ENCODE results near the gene TPRX1.

The TPRX1 gene

DNA sequence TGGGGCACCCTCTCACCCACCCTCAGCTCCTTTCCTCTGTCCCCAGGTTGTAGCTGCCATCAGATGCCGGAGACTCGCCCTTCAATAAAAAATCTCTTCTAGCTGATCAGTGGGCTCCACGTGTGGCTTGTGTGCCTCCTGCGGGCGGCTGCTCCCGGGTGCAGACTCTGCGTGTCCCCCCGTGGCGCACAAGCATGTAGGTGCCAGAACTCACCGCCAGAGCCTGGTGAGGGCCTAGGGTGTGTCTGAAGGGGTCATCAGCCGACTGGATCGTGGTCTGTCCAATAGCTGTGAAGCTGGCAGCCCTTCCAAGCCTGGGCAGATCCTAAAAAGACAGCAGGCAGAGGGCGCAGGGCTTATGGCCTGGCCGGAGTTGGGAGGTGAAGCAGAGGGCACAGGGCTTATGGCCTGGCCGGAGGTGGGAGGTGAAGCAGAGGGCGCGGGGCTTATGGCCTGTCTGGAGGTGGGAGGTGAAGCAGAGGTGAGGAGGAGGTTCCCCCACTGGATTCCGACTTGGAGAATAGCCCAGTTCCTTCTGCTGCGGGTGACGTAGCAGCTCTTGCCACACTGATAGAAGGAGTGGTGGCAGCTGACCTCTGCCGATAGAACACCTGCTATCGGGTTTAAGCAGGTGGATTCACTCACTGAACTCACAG lies 47.3 kb downstream of the TPRX1 start:
- Histone ChIP-seq H3K27me3 (ENCODE audit: control insufficient read depth, insufficient read depth, low read length) (no peaks in the 10 kb centered on the region), H3K4me1 (ENCODE audit: control insufficient read depth, insufficient read depth, low read length) (no peaks in the 10 kb centered on the region), H3K9ac (ENCODE audit: low read length) (no peak overlapping the region), H3K36me3 (ENCODE audit: control insufficient read depth, insufficient read depth, low read length) (peaks cover 70% of the 10 kb centered on the region), H3K4me3 (ENCODE audit: low read depth, low read length) (no peak overlapping the region), H3K27ac (ENCODE audit: low read depth, low read length) (no peak overlapping the region), H3K9me3 (ENCODE audit: control insufficient read depth, insufficient read depth, low read depth, low read length) (no peaks in the 10 kb centered on the region)

DNA sequence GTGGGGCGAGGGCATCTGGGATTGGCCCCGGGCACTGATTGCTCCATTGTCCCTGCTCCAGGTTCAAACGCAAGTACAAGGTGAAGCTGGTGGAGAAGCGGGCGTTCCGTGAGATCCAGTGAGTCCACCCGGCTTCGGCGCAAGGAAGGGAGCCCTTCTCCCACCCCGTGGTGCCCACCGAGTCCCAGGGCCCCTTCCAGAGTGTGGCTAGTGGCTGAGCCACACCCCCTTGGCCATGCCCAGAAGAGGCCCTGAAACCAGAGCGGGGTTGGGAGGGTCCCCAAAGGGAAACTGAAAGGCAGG lies 47.8 kb downstream of the TPRX1 start:
- Histone ChIP-seq H3K27ac (ENCODE audit: low read depth, low read length) (no peak overlapping the region), H3K36me3 (ENCODE audit: control insufficient read depth, insufficient read depth, low read length) (peaks cover 74% of the 10 kb centered on the region), H3K9me3 (ENCODE audit: control insufficient read depth, insufficient read depth, low read depth, low read length) (no peaks in the 10 kb centered on the region), H3K27me3 (ENCODE audit: control insufficient read depth, insufficient read depth, low read length) (no peaks in the 10 kb centered on the region), H3K9ac (ENCODE audit: low read length) (no peak overlapping the region), H3K4me3 (ENCODE audit: low read depth, low read length) (no peak overlapping the region), H3K4me1 (ENCODE audit: control insufficient read depth, insufficient read depth, low read length) (no peaks in the 10 kb centered on the region)

DNA sequence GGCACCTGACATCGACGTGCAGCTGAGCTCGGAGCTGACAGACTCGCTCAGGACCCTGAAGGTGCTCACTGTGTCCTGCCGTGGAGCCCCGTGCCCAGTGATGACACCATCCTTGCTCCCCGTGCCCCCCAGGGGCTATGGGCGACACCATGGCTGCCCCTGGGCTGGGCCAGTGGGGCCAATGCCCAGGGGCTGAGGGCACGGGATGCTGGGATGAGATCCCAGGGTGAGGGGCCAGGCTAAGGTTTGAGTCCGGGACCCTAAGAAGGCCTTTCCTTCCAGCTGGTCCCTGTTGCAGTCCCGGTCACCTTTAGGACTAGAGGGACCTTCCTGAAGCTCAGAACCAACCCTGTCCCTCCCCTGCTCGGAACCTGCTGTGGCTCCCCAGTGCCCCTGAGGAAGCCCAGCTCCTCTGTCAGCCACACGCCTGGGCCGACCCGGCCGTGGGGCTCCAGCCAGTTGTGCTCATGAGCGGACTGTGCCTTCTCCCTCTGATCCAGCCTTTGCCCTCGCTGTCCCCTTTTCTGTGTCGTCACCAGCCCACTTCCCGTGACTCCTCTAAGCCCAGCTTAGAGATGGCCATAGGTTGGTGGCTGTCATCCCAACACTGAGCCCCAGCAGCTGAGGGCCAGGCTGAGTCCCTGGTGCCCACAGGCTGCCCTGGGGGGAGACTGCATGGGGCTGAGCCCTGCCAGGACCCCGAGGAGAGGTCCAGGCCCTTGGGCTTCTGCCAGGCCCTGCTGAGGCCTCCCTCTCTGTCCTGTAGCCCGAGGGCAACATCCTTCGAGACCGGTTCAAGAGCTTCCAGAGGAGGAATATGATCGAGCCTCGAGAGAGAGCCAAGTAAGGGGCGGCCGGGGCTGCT lies 48.4 kb downstream of the TPRX1 start:
- Histone ChIP-seq H3K27ac (ENCODE audit: low read depth, low read length) (no peak overlapping the region), H3K9ac (ENCODE audit: low read length) (no peak overlapping the region), H3K9me3 (ENCODE audit: control insufficient read depth, insufficient read depth, low read depth, low read length) (no peaks in the 10 kb centered on the region), H3K4me3 (ENCODE audit: low read depth, low read length) (no peak overlapping the region), H3K4me1 (ENCODE audit: control insufficient read depth, insufficient read depth, low read length) (no peaks in the 10 kb centered on the region), H3K36me3 (ENCODE audit: control insufficient read depth, insufficient read depth, low read length) (peaks cover 79% of the 10 kb centered on the region), H3K27me3 (ENCODE audit: control insufficient read depth, insufficient read depth, low read length) (no peaks in the 10 kb centered on the region)

DNA sequence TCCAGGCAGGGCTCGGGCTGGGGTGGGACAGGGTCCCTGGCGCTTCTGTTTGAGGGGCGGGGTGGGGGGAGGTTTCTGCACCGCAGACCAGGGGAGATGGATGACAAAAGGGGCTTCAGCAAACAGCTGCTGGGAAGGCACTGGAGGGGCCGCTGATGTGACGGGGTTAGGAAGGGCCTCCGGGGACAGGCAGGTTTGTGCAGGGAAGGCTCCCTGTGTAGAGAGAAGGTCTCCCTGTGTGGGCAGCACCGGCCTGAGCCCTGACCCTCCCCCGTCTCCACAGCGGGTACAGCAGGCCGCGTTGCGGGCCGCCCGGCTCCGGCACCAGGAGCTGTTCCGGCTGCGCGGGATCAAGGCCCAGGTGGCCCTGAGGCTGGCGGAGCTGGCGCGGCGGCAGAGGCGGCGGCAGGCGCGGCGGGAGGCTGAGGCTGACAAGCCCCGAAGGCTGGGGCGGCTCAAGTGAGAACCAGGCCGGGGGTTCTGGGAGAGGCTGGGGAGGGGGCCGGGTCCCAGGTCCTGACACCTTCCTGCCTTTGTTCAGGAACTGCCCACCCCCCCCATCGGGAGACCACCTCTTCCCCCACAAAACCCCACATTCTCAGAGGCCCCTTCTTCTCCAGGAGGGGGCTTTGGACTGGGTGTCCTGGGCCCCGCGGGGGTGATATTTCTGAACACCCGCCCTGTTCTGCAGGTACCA lies 49.1 kb downstream of the TPRX1 start:
- Histone ChIP-seq H3K27me3 (ENCODE audit: control insufficient read depth, insufficient read depth, low read length) (no peaks in the 10 kb centered on the region), H3K9me3 (ENCODE audit: control insufficient read depth, insufficient read depth, low read depth, low read length) (no peaks in the 10 kb centered on the region), H3K4me1 (ENCODE audit: control insufficient read depth, insufficient read depth, low read length) (no peaks in the 10 kb centered on the region), H3K36me3 (ENCODE audit: control insufficient read depth, insufficient read depth, low read length) (peaks cover 87% of the 10 kb centered on the region), H3K9ac (ENCODE audit: low read length) (no peak overlapping the region), H3K27ac (ENCODE audit: low read depth, low read length) (no peak overlapping the region), H3K4me3 (ENCODE audit: low read depth, low read length) (no peak overlapping the region)

DNA sequence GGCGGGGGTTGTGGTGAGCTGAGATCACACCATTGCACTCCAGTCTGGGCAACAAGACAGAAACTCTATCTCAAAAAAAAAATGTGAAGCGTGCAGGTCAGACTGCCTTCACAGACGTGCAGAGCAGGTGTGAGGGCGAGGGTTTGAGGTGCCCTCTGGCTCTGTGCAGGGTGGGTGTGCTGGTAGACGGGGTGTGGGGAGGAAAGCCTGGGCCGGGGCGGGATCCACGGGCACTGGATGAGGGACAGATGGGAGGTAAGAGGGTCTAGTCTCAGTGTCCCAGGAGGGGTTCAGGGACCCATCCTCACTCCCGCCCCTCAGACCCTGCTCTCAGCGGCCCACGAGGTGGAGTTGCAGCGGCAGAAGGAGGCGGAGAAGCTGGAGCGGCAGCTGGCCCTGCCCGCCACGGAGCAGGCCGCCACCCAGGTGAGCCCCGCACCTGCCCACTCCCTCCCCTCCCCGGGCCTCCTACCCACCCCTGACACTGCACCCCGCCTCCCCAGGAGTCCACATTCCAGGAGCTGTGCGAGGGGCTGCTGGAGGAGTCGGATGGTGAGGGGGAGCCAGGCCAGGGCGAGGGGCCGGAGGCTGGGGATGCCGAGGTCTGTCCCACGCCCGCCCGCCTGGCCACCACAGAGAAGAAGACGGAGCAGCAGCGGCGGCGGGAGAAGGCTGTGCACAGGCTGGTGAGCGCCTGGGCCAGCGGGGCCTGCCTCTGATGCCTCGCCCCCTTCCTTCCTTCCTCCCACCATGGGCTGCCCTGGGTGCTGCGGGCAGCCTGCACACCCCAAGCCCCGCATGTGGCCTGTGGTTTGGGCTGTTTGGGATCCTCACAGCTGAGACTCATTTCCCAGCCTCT lies 49.9 kb downstream of the TPRX1 start:
- Histone ChIP-seq H3K27me3 (ENCODE audit: control insufficient read depth, insufficient read depth, low read length) (no peaks in the 10 kb centered on the region), H3K4me3 (ENCODE audit: low read depth, low read length) (no peak overlapping the region), H3K4me1 (ENCODE audit: control insufficient read depth, insufficient read depth, low read length) (no peaks in the 10 kb centered on the region), H3K36me3 (ENCODE audit: control insufficient read depth, insufficient read depth, low read length) (peaks cover 95% of the 10 kb centered on the region), H3K27ac (ENCODE audit: low read depth, low read length) (no peak overlapping the region), H3K9me3 (ENCODE audit: control insufficient read depth, insufficient read depth, low read depth, low read length) (no peaks in the 10 kb centered on the region), H3K9ac (ENCODE audit: low read length) (no peak overlapping the region)

DNA sequence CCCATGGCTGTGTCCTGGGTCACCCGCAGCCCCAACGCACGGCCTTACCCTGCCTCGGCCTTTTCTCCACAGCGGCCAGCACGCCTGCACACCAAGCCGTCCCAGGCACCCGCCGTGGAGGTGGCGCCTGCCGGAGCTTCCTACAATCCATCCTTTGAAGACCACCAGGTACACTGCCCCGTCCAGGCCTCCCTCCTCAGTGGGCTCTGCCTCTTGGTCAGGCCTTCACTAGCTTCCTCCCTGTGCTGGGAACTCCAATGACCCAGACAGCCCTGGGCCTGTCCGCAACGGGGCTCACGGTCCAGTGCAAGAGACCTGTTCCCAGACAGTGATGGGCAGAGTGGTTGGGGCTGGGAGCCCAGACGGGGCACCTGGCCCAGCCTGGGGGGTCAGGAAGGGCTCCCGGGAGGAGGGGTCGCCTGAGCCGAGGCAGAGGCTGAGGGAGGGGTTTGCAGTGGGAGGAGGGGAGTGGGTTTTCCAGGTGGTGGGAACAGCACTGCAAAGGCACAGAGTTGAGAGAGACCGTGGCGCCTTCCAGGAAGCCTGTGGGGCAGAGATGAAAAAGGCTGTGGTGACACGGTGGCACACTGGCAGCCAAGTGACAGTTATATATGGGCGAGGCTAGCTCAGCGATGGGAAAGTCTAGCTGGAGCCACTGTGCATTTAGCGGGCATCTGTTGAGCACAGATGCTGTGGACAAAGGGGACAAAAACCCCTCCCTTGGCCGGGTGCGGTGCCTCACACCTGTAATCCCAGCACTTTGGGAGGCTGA lies 51.7 kb downstream of the TPRX1 start:
- no peak overlapping the region for H3K4me3 ChIP-seq (ENCODE audit: low read depth, low read length)
- no peak overlapping the region for H3K27ac ChIP-seq (ENCODE audit: low read depth, low read length)
- H3K4me1 ChIP-seq (ENCODE audit: control insufficient read depth, insufficient read depth, low read length) = no peaks in the 10 kb centered on the region
- H3K36me3 ChIP-seq (ENCODE audit: control insufficient read depth, insufficient read depth, low read length) = peaks cover 93% of the 10 kb centered on the region
- no peaks in the 10 kb centered on the region for H3K27me3 ChIP-seq (ENCODE audit: control insufficient read depth, insufficient read depth, low read length)
- H3K9me3 ChIP-seq (ENCODE audit: control insufficient read depth, insufficient read depth, low read depth, low read length) = no peaks in the 10 kb centered on the region
- no peak overlapping the region for H3K9ac ChIP-seq (ENCODE audit: low read length)
